ENCODE results near the gene HSD3B2.
"Not testable (repeated sequence)": the region's sequence is repeated elsewhere in the genome, so short reads cannot be mapped to it uniquely, and the experiment has no call there.

Gene HSD3B2

DNA sequence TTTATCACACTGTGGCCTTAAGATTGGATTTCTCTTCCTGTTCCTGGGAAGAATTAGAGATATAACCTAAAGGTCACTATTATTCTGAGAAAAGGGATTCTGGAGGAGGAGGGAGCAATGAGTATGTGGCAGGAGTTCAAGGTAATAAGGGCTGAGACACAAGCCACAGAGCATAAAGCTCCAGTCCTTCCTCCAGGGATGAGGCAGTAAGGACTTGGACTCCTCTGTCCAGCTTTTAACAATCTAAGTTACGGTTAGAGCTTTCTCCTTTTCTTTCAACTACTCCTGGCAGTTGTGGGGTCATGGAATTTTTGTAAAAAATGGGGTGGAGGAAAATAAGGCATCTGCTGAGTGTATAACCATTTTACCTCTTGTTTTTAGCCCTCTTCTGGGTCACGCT lies at the start of gene HSD3B2:
HSD3B2 (plus strand) TSS at position 201 of the 400 bp plus-strand sequence. CDS start 270 bp downstream, outside the sequence.
- no peak for DNase-seq

DNA sequence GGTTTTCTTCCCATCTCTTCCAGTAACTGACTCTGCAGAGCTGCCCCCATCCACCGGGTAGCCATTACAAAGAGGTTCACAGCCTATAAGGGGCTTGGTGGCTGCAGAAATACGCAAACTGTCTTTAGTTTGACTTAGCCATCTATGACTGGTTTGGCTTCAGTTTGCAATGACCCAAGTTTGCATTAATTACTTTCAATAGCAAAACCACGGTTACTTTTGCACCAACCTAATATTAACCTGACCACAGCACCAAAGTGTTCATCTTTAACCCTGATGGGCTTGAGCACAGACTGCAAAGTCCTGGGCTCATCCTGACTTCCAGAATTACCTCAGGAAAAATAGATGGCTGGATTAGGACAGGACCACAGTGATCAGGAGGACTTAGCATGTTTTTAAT lies 48.5 kb upstream of the HSD3B2 start:
- no peak for DNase-seq

DNA sequence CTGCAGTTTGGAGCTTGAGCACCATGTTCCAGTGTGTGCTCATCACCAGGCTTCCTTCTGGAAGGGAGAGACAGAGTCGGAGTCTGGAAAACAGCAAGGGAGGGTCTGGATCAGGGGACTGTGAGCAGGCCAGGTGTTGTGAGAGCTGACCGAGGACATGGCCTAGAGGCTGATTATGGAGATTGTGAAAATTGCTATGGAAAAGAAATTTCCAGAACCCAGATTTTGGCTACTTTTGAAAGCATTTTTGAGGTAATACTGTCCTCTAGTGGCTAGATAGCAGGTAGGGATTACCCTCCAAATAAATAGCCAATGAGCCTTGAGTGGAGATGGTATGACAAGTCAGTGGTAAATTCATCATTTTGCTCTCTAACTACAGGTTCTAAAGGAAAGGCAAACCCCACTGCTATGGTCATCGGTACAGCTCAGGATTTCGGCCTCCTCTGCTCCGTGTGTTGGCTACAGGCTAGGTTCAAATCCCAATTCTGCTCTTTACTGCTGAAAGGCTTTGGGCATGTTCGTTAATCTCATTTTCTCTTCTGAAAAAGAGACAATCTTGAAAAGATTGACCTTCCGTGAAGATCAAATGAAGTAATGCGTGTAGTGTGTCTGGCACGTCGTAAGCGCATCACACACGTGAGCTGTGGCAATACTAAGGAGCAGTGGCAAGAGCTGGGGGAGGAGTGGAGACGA lies 47.4 kb upstream of the HSD3B2 start:
- DNase-seq = no peak

DNA sequence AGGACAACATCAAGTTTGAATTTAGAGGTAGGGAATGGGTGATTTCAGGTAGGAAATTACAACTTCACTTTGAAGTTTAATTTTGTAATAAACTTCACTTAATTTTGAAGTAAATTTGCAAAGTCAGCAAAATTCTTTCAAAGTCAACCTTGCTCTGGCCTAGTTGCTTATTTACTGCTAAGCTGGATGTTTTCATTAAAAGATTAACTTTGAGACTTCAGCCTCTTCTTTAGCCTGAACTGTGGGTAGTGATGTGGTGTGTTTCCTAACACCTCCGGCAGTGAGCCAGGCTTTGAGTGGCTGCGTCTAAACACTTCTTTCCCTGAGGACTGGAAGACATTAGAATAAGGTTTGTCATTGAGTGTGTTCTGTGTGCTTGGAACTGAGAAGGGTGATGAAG lies 46.4 kb upstream of the HSD3B2 start, which contains the start of gene HAO2:
HAO2 (plus strand) TSS at position 232 of the 400 bp plus-strand sequence. CDS start 12,301 bp downstream, outside the sequence.
- DNase-seq = no peak

DNA sequence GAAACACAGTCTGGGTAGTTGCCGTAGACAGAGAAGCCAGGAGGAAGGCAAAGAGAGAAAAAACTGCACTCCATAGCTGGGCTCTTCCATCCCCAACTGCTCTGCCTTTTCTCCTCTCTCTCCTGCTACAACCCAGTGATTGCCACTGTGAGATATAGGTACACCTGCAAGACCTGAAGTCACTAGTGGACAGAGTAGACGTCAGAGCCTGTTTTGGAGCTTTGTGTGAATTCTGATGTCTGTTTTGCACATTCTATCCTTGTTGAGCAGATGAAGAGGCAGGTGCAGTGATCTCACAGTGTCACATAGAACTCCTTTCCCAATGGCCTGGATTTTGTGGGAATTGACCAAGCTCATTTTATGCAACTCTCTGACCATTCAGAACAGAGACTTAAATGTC lies 44.2 kb upstream of the HSD3B2 start:
- no peak for DNase-seq

DNA sequence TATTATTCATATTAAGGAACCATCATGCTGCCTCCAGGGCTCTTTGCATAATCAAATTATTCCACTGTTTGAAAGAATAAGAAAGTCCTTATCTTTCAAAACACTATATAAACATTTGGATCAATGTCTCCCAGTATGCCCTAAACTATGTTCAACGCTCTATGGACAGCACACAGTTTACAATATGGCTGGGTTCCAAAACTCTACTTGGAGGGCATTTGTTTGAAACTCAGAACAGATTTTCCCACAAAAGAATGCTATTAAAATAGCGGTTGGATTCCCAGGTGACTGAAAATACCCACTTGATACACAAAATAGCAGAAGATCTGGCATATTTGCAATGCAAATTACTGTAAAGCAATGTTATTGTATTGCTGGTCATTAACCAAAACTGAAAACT lies 43.1 kb upstream of the HSD3B2 start:
- no peak for DNase-seq

DNA sequence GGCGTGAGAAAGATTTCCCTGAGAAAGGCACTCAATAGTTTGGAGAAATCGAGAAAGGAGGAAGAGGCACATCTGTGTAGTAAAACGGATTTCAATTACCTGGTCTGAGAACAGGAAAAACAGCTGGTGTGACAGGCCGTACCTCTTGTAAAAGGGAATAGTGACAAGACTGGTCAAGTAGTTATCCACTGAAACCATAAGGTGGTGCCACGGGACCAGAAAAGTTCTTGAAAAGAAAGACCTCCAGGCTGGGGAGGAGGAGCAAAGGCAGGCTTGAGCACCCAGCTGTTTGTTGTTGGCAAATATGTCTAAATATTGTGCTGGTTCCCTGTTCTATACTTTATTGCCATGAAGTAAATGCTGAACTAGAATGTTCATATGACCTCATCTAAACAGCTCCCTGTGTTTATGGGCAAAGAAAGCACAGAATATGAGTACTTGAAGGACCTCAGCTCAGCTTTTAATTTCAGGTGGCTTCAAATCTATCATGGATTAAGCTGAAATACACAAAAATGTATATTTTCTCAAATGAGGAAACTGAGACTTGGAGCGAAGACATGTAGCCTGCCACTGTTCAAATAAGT lies 42.4 kb upstream of the HSD3B2 start:
- peak; percentile 56 for DNase-seq

DNA sequence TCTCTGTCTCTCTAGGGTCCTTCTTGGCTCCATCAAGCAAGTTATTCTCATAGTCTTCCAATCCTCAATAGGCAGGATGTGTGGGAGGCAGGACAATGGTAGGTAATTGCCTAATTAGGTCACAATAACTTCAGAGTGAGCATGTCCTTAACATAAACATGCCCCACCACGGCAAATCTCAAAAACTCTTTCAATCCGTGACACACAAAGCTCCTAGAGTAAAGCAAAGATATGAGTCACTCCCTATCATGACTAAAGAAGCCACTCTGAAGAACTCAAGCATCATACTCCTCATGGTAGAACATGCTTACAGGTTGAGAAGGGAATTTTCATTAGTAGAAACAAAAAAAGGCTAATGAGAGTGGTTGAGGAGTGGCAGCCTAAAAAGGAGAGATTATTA lies 41.5 kb upstream of the HSD3B2 start:
- no peak for DNase-seq

DNA sequence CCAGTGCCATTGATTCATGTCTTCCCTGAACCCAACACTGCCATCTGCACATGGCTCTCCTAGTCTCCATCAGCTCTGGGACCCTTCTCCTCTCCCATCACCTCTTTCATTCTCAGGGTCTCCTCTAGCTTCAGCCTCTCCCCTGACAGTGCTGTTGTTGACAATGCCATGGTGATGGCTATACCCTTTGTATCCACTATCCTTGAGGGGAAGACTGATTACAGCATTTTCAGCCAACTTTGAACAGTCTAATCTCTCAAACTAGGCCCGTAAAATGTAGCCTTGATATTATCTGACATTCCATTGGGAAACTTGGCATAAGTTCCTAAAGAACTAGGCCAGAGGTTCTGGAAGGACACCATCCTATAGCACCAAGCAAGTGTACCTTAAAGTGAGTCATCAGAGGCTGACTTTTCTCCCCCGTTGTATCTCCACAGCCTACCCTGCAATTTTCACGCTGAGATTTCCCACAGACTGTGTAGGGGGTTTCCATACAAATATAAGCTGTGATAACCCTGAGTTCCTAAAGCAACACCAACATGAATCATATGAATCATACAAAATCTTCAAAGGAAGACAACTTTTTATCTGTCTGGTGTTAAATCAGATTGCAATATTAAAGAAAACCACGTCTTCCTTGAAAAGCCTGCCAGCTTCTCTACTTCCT lies 40.6 kb upstream of the HSD3B2 start:
- no peak for DNase-seq

DNA sequence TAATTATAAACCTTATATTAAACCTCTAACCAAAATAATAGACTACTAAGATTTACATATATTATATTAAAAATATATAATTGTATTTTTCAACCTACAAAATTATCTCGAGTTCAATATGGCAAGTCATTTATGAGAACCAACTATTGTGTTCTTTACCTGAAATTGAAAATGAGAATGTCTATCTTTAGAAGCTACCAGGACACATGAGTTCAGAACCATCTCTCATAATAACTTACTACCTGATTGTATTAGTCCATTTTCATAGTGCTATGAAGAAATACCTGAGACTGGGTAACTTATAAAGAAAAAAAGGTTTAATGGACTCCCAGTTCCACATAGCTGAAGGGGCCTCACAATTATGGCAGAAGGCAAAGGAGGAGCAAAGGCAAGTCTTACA lies 39.6 kb upstream of the HSD3B2 start:
- DNase-seq = no peak

DNA sequence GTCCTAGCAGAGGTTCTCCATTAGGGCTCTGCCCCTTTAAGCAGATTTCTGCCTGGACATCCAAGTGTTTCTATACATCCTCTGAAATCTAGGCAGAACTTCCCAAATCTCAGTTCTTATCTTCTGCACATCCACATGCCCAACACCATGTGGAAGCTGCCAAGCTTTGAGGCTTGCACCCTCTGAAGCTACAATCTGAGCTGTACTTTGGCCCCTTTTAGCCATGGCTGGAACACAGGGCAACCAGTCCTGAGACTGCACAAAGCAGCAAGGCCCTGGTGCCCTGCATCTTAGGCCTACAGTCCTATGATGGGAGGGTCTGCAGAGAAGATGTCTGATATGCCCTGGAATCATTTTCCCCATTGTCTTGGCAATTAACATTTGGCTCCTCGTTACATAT lies 38.4 kb upstream of the HSD3B2 start:
- no peak for DNase-seq

DNA sequence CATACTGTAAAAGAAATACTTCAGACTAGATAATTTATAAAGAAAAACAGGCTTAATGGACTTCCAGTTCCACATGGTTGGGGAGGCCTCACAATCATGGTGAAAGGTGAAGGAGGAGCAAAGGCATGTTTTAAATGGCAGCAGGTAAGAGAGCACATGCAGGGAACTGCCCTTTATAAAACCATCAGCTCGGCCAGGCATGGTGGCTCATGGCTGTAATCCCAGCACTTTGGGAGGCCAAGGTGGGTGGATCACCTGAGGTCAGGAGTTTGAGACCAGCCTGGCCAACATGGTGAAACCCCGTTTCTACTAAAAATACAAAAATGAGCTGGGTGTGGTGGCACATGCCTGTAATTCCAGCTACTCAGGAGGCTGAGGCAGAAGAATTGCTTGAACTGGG lies 37.4 kb upstream of the HSD3B2 start:
- DNase-seq = not testable (repeated sequence)

DNA sequence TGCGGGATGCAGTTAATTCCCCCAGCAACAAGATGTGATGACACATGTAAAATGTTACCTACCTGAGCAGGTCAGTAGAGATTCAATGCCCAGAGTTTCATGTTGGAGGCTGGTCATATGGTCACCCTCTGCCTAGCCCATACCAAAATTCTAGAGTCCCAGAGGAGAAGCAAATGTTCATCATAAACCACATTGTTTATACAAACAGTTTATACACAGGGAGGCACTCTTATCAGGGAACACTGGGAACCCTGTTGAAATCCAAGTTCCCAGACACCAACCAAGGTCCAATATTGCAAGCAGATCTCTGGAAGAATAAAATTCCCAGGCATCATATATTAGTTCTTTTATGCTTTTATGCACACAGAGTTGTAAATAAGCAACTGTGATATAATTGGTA lies 35.8 kb upstream of the HSD3B2 start:
- DNase-seq = no peak

DNA sequence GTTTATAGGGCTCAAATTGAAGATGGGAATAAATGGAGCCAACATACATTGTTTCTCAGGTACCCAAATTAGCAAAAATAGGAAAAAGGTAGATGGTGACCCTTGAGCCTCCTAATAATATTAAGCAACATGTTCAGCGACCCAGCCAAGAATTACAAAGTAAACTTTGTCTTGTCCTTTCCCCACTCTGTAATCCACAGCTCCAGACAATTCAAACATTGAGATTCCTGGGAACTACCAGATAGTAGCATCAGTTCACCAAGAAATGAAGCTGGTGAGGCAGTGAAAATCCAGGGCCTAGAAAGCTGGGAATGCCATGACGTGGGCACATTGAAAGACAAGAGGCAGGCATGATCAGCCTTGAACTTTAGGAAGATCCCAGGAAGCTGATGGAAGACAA lies 34.6 kb upstream of the HSD3B2 start:
- DNase-seq = no peak

DNA sequence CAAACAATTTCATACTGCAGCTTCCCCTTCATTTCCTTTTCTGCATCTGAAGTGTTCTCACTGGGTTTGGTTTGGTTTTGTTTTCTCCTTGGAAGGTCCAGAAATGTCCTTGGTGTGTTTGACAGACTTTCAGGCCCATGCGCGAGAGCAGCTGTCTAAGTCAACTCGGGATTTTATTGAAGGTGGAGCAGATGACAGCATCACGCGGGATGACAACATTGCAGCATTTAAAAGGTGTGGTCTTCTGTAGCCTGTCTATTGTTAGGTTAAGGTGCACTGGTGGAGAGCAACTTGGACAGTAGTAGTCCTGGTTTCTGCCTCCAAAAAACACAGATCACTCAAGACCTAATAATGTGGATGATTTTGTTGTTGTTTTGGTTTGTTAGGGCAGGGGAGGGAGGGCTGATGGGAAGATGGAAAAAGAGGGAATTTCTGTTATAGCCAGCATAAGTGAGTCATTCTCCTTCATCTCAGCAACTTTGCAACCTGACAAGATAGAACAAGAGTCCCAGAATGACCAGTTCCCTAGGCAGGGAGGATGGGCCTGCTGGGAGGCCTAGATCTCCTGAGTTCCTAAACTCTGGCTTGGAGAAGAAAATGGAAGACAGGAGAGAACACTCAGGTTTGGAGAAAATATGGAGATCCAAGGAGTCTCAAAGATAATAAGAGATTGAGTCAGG lies 33.8 kb upstream of the HSD3B2 start:
- DNase-seq = no peak

DNA sequence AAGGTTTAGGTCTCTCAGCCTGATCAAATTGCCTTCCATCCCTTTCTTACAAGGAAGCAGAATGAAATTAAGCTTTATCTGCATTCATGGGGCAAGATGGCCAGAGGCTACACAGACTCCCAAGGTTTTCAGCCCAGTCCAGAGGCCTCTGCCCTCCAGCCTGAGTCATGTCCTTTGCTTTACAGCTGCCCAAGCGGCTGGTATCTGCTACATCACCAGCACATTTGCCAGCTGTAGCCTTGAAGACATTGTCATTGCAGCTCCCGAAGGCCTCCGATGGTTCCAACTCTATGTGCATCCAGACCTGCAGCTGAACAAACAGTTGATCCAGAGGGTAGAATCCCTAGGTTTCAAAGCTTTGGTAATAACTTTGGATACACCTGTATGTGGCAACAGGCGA lies 30.4 kb upstream of the HSD3B2 start:
- no peak for DNase-seq

DNA sequence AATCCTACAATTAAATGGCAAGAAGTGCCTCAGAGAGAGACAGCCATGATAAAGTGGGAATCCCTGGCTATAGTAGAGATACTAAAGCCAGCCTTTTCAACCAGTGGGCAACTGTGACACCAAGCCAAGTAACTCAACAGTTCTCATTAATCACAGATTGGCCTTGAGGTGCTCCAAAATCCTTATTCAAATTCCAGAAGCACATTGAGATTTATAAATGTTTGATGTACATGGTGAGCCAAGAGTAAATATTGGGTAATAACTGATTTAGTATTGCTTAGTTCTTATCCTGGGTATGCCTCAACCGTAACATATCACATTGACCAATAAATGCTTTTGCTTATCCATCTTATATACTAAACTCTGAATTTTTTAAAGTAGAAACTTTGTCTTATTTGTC lies 29.3 kb upstream of the HSD3B2 start:
- DNase-seq = no peak

DNA sequence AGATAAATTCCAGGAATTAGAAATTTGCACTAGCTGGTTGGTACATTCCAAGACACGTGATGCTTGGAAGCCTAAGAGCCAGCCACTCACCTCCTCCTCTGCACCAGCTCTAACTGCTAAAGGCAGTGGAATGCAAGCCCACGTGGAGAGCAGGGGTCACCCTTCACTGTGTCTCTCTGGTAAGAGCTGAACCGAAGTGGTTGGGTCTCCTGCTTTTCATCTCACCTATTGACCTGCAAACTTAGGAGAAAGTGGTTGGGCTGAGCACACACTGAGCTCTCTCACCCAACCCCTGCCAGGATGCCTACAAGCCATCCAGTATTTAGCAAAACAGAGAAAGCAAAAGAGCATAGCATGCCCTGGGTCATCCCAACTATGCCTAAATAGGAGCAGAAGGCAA lies 27.1 kb upstream of the HSD3B2 start:
- no peak for DNase-seq

DNA sequence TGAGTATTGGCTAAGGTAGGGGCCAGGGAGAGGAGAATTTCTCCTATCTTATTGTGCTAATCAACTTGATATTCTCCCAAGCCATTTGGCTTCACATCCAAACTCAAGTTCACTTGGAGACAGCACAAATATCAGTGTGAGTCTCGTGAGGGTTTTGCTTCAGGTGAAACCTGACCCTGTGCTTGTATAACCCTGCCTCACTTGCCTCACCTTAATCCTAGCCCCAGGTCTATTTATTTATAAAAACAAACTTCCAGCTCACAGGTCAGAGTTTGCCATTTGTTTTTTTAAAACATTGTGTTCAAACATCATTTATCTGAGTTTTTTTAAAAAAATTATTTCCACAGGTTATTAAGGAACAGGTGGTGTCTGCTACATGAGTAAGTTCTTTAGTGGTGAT lies 26.5 kb upstream of the HSD3B2 start:
- DNase-seq = no peak

DNA sequence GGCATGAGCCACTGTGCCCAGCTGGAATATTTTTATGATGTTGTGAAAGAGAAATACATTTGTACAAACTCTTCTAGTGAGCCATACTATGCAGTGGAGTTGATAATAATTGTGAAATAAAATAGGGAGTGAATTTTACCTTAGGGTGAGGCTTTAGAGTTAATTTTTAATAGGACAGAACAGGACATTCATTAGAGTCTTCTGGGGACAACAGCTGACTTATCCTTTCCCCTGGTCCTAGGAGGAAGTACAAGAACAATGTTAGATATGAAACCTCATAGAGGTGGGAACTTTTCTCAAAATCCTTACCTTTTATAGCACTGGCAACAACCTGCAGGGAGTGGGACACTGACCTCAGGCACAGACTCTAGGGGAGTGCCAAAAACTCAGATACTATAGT lies 24.4 kb upstream of the HSD3B2 start:
- DNase-seq = no peak

DNA sequence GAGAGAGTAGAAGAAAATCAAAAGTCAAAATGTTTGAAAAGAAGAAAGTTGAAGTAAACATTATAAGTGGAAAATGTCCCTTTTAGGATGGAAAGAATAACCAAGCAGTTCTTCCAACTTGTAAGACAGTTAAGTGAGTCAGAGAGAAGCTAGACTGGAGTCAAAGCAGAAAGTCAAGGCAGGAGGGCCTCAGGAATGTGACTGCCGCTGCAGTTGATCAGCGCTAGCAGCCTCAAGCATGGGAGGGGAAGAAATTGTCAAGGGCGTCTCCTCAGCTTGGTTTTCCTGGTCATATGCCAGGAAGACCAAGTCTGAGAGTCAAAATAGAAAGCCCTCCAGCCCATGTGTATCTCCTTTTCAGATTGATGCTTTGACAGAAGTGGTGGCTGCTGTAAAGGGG lies 23.2 kb upstream of the HSD3B2 start:
- no peak for DNase-seq

DNA sequence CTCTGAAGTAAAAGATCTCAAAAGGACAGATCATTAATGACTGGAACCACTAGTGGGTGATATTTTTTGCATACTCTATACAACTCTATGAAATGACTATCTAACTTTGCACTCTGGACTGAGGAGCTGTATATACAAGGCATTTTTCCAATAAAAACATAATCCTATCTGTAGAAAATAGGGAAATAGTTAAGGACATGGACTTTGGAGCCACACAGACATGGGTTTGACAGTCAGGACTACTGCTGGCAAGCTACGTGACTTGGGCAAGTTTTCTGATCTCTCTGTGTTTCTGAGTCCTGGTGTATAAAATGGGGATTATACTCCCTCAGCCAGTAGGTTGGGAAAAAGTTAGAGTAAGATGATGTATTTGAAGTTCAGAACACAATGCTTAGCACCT lies 20.9 kb upstream of the HSD3B2 start:
- DNase-seq = no peak

DNA sequence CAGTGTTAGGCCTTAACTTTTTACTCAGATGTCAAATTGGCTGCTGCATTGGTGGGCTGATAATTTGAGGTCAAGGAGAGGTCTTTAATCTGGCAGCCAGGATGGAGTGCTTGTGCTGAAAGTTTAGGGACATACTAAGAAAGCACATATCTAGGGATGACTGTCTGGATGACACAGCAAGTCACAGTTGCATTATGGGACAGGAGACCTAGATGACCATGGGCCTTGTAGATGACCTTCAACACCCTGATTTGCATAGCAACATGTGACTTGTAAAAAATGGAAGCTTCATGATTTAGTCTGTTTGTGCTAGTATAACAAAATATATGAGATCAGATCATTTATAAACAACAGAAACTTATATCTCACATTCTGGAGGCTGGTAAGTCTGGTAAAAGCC lies 18.0 kb upstream of the HSD3B2 start:
- DNase-seq = no peak

DNA sequence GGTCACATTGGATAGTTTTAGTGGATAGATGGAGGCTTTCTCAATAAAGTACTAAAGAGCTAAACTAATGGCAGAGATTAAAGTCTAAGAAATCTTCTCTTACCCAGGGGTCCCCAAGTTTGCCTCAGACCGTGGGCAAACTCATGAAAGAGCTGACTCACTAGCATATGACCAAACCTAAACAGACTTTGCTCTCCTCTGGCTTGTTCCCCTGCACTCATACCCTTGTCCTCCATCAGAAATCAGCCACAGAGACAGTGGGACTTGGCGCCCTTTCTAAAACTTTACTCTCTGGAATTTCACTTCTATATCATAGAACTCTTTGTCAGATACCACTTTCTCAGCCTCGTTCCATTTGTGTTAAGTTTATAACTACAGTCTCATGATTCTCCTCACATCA lies 17.0 kb upstream of the HSD3B2 start:
- DNase-seq = no peak
